GM12878 (cell line): ENCODE measurements around the gene ABI3.

Experiments
- GABPA ChIP-seq: IDR thresholded peaks from 2 replicates; pipeline ENCODE4 v1.6.1; 2014; ENCODE audit warnings: antibody characterized with exemption, low read depth, mild to moderate bottlenecking, inconsistent platforms
- JUND ChIP-seq: IDR thresholded peaks from 2 replicates; pipeline ENCODE4 v1.6.1; 2012; ENCODE audit warnings: low read depth, mild to moderate bottlenecking, low read length, improper control_type of control experiment, moderate library complexity
- NBN ChIP-seq: fragments of 450-650 bp; IDR thresholded peaks from 2 replicates; pipeline ENCODE4 v1.6.1; 2016
- POLR2AphosphoS5 ChIP-seq: IDR thresholded peaks from 2 replicates; pipeline ENCODE4 v1.6.1; 2011; ENCODE audit warnings: mild to moderate bottlenecking, low read length, inconsistent platforms
- RAD21 ChIP-seq: IDR thresholded peaks from 2 replicates; pipeline ENCODE4 v1.6.1; 2011; ENCODE audit warnings: mild to moderate bottlenecking, low read depth, low read length, moderate library complexity; ENCODE audit not compliant: insufficient read depth
- RCOR1 ChIP-seq: conservative IDR thresholded peaks from 2 replicates; pipeline ENCODE4 v1.6.1; 2012; ENCODE audit warnings: low read depth, low read length, improper control_type of control experiment
- RFX5 ChIP-seq: IDR thresholded peaks from 2 replicates; pipeline ENCODE4 v1.6.1; 2011; ENCODE audit warnings: low read depth, low read length, improper control_type of control experiment
- TBL1XR1 ChIP-seq: IDR thresholded peaks from 2 replicates; pipeline ENCODE4 v1.6.1; 2012; ENCODE audit warnings: low read depth, low read length, improper control_type of control experiment
- TCF12 ChIP-seq: IDR thresholded peaks from 2 replicates; pipeline ENCODE4 v1.6.1; 2011; ENCODE audit warnings: low read depth, mild to moderate bottlenecking, low read length
- ZNF207 ChIP-seq: fragments of 450-650 bp; IDR thresholded peaks from 2 replicates; pipeline ENCODE4 v1.6.1; 2014; ENCODE audit warnings: antibody characterized with exemption, mild to moderate bottlenecking, borderline replicate concordance
- TF ChIP-seq, protein P1 (sequence below), 3 experiments: IDR thresholded peaks in 2 of 3; conservative IDR thresholded peaks in 1 of 3; 2 replicates each; pipeline ENCODE4 v1.5.1; 2011; ENCODE audit warnings: low read depth in 3 of 3, low read length in 3 of 3, mild to moderate bottlenecking in 3 of 3, control low read depth in 2 of 3, moderate library complexity in 2 of 3, inconsistent platforms in 1 of 3, mixed read lengths in 1 of 3; ENCODE audit not compliant: control insufficient read depth in 2 of 3, insufficient read depth in 1 of 3; ENCODE audit errors: extremely low read depth in 1 of 3
- TF ChIP-seq, protein P2 (sequence below): fragments of 450-650 bp; IDR thresholded peaks from 2 replicates; pipeline ENCODE4 v1.6.1; 2017; ENCODE audit warnings: low read depth, mild to moderate bottlenecking, moderate library complexity
- TF ChIP-seq, protein P3 (sequence below): IDR thresholded peaks from 2 replicates; pipeline ENCODE4 v1.6.1; 2011; ENCODE audit warnings: borderline replicate concordance, low read depth, mild to moderate bottlenecking, moderate library complexity, mixed read lengths, low read length; ENCODE audit not compliant: insufficient read depth; ENCODE audit errors: extremely low read length
- TF ChIP-seq, protein P4 (sequence below): fragments of 150-350 bp; IDR thresholded peaks from 2 replicates; pipeline ENCODE4 v1.6.1; 2014; ENCODE audit warnings: mild to moderate bottlenecking, low read depth, low read length

DNA sequence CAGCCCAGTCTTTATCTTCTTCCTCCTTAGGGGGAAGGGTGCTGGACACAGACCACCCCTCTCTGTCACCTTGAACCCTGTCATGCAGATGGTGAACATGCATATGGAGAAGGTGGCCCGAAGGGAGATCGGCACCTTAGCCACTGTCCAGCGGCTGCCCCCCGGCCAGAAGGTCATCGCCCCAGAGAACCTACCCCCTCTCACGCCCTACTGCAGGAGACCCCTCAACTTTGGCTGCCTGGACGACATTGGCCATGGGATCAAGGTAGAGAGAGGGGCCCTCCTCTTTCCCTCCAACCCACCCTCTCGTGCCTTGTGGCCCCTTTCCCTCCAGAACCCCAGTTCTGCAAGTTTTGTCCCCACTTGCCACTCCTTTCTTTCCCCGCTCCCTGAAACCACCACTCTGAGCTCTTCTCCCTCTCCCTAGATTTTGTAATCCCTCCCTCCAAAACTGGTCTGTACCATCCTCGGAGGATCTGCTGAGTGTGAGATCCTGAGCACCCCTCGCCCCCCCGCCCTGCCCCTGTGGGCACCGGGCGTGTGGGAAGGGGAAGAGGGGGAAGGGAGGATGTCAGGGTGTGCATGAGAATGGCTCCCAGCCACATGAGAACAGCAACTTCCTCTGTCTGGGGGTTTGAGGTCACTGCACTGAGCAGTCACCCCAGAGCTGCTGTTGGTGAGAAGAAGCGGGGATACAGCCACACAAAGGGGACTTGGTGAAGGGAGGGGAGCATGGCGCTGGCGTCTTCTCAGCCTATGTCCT is 7.3 kb downstream of the ABI3 start:
- TF ChIP-seq RFX5 = peak; percentile 70; the same call in 1 of the 2 replicates
- TF ChIP-seq, protein P1, sequence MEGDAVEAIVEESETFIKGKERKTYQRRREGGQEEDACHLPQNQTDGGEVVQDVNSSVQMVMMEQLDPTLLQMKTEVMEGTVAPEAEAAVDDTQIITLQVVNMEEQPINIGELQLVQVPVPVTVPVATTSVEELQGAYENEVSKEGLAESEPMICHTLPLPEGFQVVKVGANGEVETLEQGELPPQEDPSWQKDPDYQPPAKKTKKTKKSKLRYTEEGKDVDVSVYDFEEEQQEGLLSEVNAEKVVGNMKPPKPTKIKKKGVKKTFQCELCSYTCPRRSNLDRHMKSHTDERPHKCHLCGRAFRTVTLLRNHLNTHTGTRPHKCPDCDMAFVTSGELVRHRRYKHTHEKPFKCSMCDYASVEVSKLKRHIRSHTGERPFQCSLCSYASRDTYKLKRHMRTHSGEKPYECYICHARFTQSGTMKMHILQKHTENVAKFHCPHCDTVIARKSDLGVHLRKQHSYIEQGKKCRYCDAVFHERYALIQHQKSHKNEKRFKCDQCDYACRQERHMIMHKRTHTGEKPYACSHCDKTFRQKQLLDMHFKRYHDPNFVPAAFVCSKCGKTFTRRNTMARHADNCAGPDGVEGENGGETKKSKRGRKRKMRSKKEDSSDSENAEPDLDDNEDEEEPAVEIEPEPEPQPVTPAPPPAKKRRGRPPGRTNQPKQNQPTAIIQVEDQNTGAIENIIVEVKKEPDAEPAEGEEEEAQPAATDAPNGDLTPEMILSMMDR (IDR thresholded peaks at IDR 0.05 in 2 of 3, conservative IDR thresholded peaks at IDR 0.05 in 1 of 3; ENCODE audit: control insufficient read depth in 2 of 3, extremely low read depth in 1 of 3, insufficient read depth in 1 of 3, low read depth in 3 of 3, low read length in 3 of 3) = no peak
- peak; percentile 23; the same call in 1 of the 2 replicates for TF ChIP-seq RAD21
- TF ChIP-seq RCOR1 = peak; percentile 87; the same call in 1 of the 2 replicates
- peak; percentile 97 for TF ChIP-seq TCF12
- no peak for TF ChIP-seq GABPA
- TF ChIP-seq, protein P2, sequence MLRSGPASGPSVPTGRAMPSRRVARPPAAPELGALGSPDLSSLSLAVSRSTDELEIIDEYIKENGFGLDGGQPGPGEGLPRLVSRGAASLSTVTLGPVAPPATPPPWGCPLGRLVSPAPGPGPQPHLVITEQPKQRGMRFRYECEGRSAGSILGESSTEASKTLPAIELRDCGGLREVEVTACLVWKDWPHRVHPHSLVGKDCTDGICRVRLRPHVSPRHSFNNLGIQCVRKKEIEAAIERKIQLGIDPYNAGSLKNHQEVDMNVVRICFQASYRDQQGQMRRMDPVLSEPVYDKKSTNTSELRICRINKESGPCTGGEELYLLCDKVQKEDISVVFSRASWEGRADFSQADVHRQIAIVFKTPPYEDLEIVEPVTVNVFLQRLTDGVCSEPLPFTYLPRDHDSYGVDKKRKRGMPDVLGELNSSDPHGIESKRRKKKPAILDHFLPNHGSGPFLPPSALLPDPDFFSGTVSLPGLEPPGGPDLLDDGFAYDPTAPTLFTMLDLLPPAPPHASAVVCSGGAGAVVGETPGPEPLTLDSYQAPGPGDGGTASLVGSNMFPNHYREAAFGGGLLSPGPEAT = no peak; the same call in 1 of the 2 replicates
- TF ChIP-seq JUND = peak; percentile 7; the same call in 1 of the 2 replicates
- TF ChIP-seq, protein P3, sequence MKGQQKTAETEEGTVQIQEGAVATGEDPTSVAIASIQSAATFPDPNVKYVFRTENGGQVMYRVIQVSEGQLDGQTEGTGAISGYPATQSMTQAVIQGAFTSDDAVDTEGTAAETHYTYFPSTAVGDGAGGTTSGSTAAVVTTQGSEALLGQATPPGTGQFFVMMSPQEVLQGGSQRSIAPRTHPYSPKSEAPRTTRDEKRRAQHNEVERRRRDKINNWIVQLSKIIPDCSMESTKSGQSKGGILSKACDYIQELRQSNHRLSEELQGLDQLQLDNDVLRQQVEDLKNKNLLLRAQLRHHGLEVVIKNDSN = no peak
- TF ChIP-seq TBL1XR1 = peak; percentile 83
- peak; percentile 65 for TF ChIP-seq POLR2AphosphoS5
- peak; percentile 89; the same call in 1 of the 2 replicates for TF ChIP-seq NBN
- TF ChIP-seq, protein P4, sequence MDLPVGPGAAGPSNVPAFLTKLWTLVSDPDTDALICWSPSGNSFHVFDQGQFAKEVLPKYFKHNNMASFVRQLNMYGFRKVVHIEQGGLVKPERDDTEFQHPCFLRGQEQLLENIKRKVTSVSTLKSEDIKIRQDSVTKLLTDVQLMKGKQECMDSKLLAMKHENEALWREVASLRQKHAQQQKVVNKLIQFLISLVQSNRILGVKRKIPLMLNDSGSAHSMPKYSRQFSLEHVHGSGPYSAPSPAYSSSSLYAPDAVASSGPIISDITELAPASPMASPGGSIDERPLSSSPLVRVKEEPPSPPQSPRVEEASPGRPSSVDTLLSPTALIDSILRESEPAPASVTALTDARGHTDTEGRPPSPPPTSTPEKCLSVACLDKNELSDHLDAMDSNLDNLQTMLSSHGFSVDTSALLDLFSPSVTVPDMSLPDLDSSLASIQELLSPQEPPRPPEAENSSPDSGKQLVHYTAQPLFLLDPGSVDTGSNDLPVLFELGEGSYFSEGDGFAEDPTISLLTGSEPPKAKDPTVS = no peak
- TF ChIP-seq ZNF207 = no peak; the same call in 1 of the 2 replicates
